Left forelimb (tissue), 1 donor: ENCODE results near the gene PSMA6.
"Not testable (repeated sequence)": the region's sequence is repeated elsewhere in the genome, so short reads cannot be mapped to it uniquely, and the experiment has no call there.

Experiments
- DNase-seq: peaks from one replicate; pipeline ENCODE4 v3.0.0-alpha.2; 2018; ENCODE audit warnings: low spot score

Gene PSMA6

DNA sequence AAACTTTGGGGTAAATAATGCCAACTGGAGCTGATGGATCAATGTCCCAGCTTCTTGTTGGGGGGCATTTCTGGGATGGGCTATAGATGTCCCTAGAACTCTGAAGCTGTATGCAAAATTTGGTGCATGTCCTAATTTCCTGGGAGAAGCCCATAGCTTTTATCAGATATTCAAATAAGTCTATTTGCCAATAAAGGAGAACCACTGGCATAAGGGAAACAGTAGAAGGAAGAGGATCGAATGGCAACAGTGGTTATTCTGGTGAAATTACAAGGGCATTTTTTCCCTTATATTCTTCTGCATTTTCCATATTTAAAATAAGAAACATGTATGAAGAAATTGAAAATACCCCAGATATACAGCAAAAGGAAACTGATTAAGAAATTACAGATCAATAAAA lies 34.2 kb downstream of the PSMA6 start:
- no peak for DNase-seq

DNA sequence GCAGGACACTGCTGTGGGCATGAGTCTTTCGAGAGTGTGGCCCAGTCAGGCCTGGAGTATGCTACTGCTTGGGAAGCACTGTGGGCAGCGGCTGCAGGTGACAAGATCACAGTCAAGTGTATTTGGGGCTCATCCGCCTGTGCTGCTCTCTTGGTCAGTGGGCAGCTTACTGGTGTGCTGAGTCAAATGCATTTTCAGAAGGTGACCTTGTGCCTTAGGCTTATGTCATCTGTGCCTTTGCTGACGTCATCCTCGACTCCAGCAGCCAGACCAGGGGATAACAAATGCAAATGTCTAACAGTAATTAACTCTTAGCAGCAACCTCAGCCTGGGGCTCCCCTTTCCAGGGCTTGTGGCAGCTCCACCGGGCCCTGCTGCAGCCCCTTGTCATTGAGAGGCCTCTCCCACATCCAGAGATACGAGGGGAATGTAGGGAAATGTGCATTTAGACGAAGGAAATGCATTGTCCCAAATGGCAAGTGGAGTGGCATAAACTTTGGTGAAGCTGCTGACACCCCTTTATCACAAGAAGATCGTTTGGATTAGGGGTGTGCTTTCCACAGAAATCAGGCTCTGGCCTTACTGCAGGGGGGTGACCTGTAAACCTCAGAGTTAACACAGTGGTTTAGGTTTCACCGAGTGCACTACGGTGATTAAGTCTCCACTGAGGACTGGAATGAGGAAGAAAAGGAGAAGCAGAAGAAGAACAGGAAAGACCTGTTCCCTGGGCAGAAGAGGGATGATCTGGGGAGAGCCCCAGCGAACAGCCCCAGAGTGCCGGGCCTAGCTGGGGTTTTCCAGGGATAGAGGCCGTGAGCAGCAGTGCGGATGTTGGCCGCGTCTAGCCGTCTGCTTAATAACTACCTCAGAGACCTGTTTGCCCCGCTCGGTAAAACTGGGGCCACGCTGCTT lies 39.7 kb downstream of the PSMA6 start:
- DNase-seq, result no peak

DNA sequence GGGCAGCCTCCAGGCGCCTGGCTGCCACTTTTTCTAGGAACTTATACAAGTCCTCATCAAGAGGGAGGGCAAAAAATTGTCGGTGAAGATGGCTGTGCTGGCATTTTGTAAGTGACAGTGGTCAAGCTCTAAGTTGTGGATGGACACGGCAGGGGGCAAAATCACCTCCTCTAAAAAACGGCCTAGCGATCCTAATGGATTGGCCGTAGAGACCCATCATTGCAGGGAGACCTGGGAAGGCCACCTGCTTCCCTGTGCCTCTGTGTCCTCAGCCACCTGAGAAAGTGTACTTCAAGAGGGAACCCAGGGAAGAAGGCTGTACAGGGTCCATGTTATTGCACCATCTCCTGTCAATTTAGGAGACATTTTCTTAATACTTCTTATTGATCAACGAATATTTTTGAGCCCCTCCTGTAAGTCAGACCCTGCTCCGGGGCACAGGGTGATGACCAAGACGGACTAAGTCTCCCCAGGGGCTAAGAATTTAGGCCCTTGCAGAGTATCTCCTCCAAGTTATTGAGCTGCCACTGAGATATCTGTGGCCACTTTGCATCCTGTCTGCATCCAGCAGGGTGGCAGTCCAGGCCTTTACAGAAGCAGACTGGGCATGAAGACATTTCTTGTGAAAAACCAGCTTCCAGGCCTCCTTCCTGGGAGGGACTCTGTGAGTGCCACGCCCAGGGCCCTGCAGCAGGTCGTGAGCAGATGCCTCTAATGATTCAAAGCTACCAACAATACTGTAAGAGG lies 40.5 kb downstream of the PSMA6 start:
- DNase-seq, result no peak

DNA sequence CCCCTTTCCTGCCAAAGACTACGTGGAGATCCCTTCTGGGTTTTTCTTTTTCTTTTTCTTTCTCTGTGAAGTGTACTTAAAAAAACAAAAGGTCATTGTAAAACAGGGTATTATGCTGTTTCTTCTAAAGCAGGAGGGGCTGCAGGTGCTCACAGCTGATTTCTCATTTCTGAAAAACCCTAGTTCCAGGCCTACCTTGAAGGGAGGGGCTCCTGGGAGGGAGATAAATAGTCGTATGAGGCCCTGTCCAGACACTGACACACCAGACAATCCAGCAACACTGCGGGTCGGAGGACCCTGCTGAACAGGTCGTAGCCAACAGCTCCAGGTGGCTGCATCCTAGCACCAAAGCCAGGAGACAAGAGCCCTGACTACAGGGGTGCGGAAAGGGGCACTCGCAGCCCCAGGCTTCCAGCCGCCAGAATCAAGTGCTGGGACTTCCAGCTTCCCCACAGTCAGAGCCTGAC lies 41.1 kb downstream of the PSMA6 start:
- no peak for DNase-seq

DNA sequence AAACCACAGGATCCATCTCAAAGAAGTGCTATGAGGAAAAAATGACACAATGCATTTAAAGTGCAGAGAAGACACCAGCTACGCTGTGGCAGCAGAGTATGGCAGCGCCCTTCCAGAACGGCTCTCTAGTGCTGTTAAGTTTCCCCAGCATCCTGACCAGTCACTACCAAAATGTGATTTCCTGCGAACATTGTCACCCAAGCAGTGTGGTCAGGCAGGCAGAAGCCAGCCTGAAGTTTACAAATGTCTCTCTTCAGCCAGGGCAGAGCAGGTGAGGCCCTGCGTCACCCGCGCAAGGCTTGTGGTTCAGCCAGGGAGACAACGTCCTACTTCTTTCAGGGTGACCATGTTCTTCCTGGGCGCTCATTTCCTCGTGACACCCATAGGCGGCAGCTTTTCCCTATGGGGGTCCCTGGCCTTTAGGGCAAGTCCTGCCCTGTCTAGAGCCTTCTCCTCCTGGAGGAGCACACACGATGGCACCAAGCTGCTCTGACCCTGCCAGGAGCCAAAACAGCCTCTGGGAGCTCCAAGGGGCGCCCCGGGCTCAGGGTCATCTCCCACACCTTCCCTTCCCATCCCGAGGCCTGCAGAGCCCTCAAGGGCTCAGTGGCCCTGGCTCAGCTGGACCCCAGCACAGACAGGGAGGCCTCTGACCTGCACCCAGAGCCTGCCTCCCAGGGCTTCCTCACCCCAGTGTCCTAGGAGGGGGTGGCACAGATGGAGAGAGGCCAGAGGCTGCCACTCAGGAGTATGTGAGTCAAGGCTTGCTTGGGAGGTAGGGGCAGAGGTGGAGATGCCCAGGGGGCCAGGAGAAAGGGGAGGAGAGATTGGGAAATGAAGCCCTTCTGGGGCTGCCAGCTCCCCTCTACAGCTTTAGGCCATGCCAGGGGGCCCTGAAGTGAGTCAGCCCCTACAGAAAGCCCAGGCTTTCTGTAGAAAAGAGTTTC lies 41.9 kb downstream of the PSMA6 start:
- no peak for DNase-seq

DNA sequence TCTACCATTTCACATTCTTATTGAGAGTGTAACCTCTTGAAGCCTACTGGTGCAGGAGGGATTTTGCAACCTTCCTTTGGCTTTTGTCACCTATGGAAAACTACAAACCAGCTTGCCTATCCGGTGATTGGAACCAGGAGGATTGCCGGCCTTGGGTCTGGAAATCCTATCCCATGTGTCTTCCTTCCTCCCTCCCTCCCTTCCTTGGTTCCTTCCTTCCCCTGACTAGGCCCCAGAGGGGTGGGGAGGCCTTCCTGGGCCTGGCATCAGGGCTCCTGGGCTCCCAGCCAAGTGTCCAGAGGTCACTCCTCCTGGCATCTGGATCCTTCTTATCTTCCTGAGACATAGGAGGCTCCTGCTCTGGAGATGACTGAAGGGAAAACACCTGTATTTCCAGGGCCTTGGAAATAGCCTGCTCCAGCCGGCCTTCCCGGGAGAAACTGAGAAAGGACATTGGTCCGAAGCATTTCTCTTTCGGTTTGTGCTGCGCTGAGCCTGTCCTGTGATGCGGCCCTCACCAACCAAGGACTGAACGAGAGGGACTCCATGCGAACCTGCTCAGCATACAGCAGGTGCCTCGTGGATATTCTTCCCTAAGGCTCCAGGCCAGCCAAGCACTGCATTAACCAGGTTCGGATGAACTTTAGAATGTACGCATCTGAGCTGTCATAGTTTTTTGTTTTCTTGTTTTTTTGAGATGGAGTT lies 43.4 kb downstream of the PSMA6 start:
- DNase-seq, result no peak

DNA sequence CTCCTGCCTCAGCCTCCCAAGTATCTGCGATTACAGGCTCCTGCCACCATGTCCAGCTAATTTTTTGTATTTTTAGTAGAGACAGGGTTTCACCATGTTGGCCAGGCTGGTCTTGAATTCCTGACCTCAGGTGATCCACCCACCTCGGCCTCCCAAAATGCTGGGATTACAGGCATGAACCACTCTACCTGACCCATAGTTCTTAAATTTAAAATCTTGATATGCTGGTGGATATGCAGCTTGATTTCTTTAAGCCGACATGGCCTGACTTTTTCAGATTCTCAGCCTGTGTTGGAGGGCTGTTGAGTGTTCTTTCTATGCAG lies 44.0 kb downstream of the PSMA6 start:
- DNase-seq, result not testable (repeated sequence)

DNA sequence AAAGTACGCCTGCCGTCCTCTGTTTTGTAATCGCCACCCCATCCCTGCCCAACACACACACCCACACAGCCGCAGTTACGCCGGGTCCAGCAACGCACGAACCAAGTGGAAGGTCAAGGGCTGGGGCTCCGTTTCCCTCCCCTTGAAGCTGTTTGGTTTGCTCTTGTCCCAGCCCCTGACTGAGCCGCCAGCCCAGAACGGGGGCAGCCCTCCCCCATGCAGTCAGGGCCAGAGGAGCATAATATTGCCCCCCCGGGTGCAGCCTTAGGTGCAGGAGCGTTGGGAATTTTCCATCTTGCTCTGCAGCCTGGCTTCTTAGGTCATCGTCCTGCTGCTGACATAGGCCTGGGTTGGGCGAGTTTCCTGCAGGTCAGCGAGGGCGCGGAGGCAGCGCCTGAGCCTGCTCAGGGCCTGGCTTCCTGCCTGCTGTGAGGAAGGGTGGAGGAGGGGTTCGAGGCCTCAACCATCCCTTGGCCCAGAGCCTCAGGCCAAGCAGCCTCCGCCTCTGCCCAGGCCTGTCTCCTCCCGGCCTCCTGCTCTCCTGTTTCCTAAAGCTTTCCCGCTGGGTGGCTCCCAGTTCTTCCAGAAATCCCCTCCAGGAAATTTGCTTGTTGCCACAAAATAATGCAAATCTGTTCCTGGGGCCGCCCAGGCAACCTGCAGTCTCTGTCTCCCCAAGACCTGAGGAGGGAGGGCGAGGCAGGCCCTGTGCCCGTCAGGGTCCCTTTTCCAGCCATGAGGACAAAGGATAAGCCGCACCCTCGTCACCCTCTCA lies 44.5 kb downstream of the PSMA6 start:
- peak; percentile 81 for DNase-seq

DNA sequence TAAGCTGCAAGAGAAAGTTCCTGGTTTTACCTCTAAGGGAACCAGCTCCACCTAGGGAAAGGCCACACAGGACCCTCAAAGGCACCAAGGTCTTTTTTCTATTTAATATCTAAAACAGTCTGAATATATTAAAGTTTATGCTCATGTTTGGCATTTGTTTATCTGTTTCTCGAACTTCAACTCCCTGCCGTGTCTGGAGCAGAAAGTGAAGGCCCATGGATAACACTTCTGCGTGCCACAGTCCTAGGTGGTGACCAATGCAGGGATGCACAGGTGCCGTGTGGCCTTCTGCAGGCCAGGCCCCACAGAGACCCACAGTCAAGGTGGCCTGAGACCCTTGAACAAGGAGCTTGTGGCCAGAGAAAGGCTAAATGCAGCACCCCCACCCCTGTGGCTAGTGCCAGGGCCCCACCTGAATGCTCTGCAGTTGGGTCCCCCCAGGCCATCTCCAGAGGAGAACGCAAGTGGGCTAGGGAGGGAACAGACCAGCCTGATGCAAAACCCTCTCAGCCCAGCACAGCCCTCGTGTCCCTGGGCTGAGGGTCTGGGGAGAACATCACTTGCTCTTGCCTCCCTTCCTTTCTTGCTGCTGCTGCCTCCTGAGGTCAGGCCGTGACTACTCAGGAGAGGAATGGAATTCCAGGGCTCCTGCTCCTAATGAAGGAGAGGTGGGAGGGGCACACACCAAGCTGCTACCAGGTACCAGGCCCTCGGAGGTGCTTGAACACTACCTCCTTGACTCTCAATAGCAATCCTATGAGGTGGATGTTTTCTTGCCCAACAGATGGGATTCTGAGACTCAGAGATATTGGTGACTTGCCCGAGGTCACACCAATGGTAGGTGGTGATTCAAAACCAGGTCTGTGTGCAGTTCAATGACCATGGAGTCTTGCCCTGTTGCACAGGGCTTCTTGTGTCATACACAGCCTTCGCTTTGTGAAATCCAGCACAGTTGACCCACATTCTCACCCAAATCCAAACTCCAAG lies 45.4 kb downstream of the PSMA6 start:
- DNase-seq, result no peak

DNA sequence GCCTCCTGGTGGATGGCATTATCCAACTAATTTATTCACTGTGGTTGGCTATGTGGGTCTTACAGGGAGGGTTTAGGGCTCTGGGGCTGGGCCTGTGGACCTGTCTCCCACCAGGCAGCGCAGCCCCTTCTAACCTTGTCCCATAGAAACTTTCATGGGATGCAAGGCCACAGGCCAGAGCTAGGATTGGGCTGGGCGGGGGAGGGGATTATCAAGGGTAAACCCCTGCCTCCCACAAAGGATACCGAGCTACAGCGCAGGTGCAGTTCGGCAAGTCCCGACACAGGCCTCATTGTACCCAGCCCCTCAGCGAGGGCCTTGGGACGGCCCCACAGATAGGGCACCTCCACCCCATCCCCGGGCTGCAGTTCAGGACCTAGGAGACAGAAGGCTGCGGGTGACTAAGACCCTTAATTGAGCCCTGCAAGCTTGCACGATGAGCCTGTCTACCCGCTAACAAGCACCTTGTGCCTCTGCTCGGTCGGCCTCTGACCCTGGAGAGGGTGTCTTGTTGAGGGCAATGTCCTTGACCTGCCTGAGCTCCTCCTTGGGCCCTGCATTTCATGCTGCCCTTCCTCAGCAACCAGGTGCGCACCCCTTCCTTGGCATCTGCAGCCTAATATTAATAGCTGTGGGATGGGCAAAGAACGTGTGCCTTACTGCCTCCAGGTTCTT lies 46.7 kb downstream of the PSMA6 start:
- DNase-seq, result no peak

DNA sequence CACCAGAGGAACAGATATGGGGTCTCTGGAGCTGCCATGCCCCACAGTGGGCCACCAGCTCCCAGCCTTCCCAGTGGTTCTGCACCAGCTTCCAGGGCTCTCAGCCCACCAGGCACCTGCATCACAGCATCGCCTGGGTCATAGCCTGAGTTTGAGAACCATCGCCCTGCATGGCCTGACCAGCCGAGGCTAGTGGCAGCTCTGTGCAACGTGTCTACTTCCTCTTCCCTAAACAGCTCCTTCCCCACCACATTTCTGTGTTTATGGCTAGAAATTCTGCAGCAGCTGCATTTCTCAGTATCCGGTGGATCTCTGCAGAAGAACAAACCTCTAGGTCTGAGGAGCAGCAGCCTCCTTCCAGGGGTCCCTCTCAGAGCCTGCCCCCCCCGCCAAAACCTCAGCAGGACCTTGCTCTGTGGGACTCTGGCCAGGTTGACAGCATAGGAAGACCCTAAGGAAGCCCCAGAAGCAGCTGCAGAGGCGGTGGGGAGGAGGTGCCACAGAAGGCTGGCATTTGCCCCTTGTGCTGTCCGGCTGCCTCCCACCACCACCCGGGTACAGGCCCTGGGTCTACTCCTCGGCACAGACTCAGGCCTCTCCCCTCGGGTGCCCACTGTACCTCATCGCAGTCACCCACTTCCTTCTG lies 47.7 kb downstream of the PSMA6 start:
- DNase-seq, result no peak

DNA sequence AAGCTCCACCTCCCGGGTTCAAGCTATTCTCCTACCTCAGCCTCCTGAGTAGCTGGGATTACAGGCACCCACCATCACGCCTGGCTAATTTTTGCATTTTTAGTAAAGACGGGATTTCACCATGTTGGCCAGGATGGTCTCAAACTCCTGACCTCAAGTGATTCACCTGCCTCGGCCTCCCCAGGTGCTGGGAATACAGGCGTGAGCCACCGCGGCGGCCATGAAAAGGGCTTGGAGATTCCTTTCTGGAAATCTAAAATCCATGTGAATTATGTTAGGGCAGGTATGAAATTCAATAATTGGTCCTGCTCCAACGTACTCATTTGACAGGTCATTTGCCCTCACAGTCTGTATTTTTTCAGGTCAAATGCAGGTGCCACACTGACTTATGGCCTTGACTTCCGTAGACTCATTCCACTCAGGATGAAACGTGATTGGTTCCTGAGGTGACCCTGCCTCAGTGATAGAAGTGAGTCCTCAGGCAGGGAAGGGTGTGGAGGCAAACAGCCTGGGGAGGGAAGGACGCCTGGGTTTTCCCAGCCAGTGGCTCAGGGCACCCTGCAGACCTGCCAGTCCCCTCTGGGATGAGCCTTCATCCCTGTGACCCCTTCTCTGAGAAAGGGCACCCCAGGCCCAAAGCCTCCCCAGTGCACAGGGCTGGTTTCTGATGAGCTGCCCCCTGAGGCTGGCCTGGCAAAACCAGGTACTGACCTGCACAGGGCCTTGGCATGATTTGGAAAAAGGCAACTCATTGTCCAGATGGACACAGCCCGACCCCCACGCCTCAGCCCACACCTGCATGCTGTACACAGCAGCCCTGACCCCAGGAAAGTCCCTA lies 48.7 kb downstream of the PSMA6 start:
- DNase-seq, result no peak

DNA sequence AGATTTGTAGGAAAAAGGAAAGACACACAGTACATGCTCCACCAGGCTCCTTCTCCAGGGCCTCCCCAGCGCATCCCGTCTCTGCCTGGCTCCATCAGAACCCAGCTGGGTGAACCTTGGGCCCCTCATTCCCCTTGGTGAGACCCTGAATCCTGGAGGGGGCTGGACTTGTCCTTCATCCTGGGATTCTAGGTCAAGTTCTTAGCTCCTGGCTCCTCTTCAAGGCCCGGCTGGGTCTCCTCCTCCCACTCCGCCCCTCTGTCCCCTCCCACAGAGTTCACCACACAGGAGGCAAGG lies 49.2 kb downstream of the PSMA6 start:
- no peak for DNase-seq

DNA sequence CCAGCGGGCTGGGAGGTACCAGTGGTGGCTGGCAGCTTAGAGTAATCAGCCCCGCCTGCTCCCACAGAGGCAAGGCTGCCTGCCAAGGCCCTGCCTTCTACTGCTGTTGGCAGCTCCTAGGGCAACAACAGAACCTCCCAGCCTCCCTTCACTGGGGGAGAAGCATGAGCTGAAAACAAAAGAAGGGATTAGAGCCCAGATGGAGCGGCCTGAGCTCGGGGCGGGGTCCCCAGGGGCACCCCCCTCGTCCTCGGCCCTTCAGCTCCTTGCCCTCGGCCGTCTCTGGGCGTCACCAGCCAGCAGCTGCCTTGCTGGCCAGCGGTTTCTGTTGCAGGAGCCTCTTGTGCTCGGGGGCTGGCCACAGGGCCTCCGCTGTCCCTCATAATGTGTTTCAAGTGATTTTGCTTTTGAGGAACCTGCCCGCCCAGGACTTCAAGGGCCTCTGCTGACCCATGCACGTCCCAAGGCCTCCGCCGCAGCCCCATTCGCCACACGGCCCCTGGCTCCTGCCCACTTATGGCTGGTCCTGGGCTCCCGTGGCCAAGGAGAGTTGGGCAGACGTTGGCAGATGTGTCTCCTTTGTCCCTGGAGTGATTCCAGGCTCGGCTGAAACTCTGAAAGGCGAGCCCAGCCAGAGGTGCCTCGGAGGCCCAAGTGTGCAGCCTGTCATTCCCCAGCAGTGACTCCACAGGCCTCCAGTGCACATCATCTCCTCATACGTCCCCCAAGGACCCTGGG lies 49.7 kb downstream of the PSMA6 start:
- DNase-seq, result peak; percentile 86

DNA sequence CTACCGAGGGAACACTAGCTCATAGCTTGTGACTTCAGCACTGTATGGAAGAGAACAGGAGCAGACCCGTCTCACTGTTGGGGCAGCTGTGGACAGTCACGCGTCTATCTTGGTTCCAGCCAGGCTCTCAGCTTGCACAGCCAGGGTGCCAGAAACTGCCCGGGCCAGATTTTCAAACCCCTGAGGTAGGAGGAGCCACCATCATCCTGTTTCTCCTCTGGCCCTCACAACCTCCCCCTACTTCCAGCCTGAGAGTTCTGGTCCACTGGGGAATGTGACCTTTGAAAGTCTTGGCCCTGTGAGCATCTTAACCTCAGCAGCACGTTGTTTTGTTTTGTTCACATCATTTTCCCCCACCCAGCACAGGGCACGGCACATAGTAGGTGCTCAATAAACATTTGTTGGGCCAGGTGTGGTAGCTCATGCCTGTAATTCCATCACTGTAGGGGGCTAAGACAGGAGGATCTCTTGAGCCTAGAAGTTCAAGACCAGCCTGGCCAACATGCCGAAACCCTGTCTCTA lies 50.4 kb downstream of the PSMA6 start:
- DNase-seq, result no peak

DNA sequence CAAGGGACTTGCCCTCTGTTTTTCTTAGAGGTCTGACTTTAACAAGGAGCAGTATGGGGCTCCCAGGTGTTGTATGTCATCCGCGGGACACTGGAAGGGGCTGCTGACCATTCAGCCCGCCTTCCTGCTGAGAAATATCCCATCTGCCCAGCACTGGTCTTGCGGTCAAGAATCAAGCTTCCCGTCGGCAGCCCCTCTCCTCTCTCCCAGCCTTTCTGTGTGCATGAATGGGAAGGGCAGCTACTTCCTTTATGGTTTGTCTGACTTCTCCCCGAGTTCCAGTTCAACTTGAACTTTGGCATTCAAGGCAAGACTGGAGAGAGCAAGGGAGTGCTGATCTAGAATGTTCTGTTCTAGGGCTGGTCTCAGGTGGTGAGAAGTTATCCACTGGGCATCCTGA lies 51.5 kb downstream of the PSMA6 start:
- no peak for DNase-seq
